Stomach (tissue), 9 donors: ENCODE results near the gene CNDP1. TPM values are rescaled to one million over a fixed set of nuclear protein-coding genes. Genes with fewer than 3 reads are reported as not detected.

ENCODE experiments used
- DNase-seq, 2 donors: peaks; one replicate each; pipeline versions ENCODE4 v3.0.0 to v3.0.0-alpha.2; 2013 to 2019
- H3K27ac ChIP-seq, 5 donors: fragments of 200-600 bp in 4 of 5; sonication (generic) in 4 of 5; one replicate each; pipeline ENCODE4 v1.5.1; 2013 to 2019; ENCODE audit warnings: mild to moderate bottlenecking in 1 of 5, moderate library complexity in 1 of 5
- H3K27me3 ChIP-seq, 3 donors: fragments of 200-600 bp; sonication (generic); one replicate each; pipeline ENCODE4 v1.5.1; 2017 to 2019; ENCODE audit warnings: mixed run types in 1 of 3
- H3K36me3 ChIP-seq, 4 donors: fragments of 200-600 bp; sonication (generic); 1 replicate in 3 of 4; 2 replicates in 1 of 4; pipeline ENCODE4 v1.5.1; 2016 to 2019
- H3K4me1 ChIP-seq, 4 donors: fragments of 200-600 bp; sonication (generic); one replicate each; pipeline ENCODE4 v1.5.1; 2016 to 2019
- H3K4me3 ChIP-seq, 4 donors: fragments of 200-600 bp; sonication (generic) in 3 of 4; one replicate each; pipeline ENCODE4 v1.5.1; 2016 to 2019; ENCODE audit warnings: mild to moderate bottlenecking in 1 of 4
- H3K9me3 ChIP-seq, 4 donors: fragments of 200-600 bp; sonication (generic); one replicate each; pipeline ENCODE4 v1.5.1; 2016 to 2019
- EP300 ChIP-seq: sonication (generic); formaldehyde crosslinking; IDR thresholded peaks from one replicate; pipeline ENCODE4 v1.6.1; 2017; ENCODE audit warnings: antibody characterized with exemption
- POLR2A ChIP-seq, 4 donors: fragments of 450-650 bp; IDR thresholded peaks; one replicate each; pipeline ENCODE4 v1.6.1; 2016; ENCODE audit warnings: antibody characterized with exemption in 4 of 4, control low read depth in 2 of 4, mild to moderate bottlenecking in 1 of 4, moderate library complexity in 1 of 4
- POLR2AphosphoS5 ChIP-seq, 3 donors: sonication (generic); formaldehyde crosslinking; IDR thresholded peaks; one replicate each; pipeline ENCODE4 v1.6.1; 2016; ENCODE audit warnings: antibody characterized with exemption in 3 of 3
- WGBS, 5 donors: extraction: QIAGEN DNeasy Blood & Tissue Kit in 3 of 5; methylation state at CpG; one replicate each; pipeline versions ENCODE4 v1.1.5 to v1.1.7; 2013 to 2018; 5-methylcytosine and 5-hydroxymethylcytosine counted together
- intact Hi-C: fragments of 100-400 bp; cut with DNase I; formaldehyde crosslinking; loops from one replicate; pipeline ENCODE4 v1.15.1; 2023; ENCODE audit warnings: low total_unique reads
- polyA plus RNA-seq, 3 donors: library from polyadenylated mRNA; stranded (reverse); fragments of 200-250 nt; gene quantifications; one replicate each; pipeline ENCODE4 v1.2.3, GENCODE V29; 2013
- total RNA-seq, 5 donors: library from RNA; depleted of rRNA; stranded (reverse); fragments of >200 nt; gene quantifications; one replicate each; pipeline versions ENCODE4 v1.1.0 to v1.2.3, GENCODE V29; 2014 to 2016
- TF ChIP-seq, protein P1 (sequence below), 7 experiments: fragments of 450-650 bp in 4 of 7; fragments of 200-600 bp in 3 of 7; sonication (generic) in 3 of 7; IDR thresholded peaks; one replicate each; pipeline ENCODE4 v1.5.1; 2016 to 2019; ENCODE audit warnings: antibody characterized with exemption in 7 of 7, control low read depth in 2 of 7, mild to moderate bottlenecking in 1 of 7
- donor health status: healthy with polysubstance abuse.
- donor health status: Bipolar disorder and iron deficiency.
- donor health status: healthy.

Gene CNDP1
- total and polyA plus RNA-seq, 8 donors: 0.13 to 0.72 (median 0.50) TPM; not detected in 5

DNA sequence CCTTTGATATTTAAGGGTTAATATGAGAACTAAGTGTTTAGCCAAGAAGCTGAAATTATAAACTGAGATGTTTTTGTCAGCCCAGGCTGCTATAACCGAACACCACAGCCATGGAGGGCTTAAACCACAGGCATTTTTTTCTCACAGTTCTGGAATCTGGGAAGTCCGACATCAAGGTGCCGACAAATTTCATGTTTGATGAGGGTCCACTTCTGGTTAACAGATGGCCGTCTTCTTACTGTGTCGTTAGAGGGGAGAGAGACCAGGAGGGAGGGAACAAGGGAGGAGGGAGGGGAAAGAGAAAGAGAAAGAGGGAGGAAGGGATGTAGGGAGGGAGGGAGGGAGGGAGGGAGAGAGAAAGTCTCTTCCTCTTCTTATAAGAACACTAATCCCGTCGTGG lies 44.6 kb upstream of the CNDP1 start:
- Histone ChIP-seq H3K9me3 (no peaks in the 10 kb centered on the region), H3K4me1 (peaks cover 0 to 12% (median 2%) of the 10 kb centered on the region in 4 donors), H3K27me3 (no peaks in the 10 kb centered on the region), H3K36me3 (no peaks in the 10 kb centered on the region), H3K4me3 (no peak overlapping the region), H3K27ac (no peak overlapping the region)
- DNase-seq: peak in 1 of 2 donors; percentile 52
- WGBS, 5 donors: 38 to 65% (median 51%) methylated on average over 7 of the region's 7 CpGs
- intact Hi-C loops: no loop called here
- TF ChIP-seq EP300 (no peak), POLR2AphosphoS5 (IDR thresholded peaks at IDR 0.05) (no peak), POLR2A (IDR thresholded peaks at IDR 0.05) (no peak)
- TF ChIP-seq, protein P1, sequence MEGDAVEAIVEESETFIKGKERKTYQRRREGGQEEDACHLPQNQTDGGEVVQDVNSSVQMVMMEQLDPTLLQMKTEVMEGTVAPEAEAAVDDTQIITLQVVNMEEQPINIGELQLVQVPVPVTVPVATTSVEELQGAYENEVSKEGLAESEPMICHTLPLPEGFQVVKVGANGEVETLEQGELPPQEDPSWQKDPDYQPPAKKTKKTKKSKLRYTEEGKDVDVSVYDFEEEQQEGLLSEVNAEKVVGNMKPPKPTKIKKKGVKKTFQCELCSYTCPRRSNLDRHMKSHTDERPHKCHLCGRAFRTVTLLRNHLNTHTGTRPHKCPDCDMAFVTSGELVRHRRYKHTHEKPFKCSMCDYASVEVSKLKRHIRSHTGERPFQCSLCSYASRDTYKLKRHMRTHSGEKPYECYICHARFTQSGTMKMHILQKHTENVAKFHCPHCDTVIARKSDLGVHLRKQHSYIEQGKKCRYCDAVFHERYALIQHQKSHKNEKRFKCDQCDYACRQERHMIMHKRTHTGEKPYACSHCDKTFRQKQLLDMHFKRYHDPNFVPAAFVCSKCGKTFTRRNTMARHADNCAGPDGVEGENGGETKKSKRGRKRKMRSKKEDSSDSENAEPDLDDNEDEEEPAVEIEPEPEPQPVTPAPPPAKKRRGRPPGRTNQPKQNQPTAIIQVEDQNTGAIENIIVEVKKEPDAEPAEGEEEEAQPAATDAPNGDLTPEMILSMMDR (IDR thresholded peaks at IDR 0.05): no peak

DNA sequence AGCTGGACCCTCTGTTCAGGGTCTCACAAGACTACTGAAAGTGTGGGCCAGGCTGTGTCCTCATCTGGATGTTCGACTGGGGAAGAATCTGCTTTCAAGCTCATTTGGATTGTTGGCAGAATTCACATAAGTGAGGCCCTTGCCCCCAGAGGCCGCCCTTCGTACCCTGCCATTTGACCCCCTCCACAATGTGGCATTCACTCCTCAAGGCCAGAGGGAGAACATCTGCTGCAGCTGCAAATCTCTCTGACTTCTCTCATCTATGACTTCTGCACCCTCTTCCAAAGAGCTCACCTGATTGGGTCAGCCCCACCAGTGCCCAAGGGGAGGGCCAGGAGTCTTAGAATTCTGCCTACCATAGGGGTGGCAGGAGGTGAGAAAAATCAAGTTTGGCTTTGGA lies 42.0 kb upstream of the CNDP1 start:
- Histone ChIP-seq H3K9me3 (no peaks in the 10 kb centered on the region), H3K4me3 (no peak overlapping the region), H3K27ac (no peak overlapping the region), H3K36me3 (no peaks in the 10 kb centered on the region), H3K4me1 (peaks cover 2 to 14% (median 10%) of the 10 kb centered on the region in 4 donors), H3K27me3 (no peaks in the 10 kb centered on the region)
- 68 to 97% (median 93%) methylated on average over 3 of the region's 3 CpGs for WGBS, 5 donors
- intact Hi-C loops: no loop called here
- no peak for DNase-seq
- TF ChIP-seq POLR2AphosphoS5 (IDR thresholded peaks at IDR 0.05) (no peak), EP300 (no peak), POLR2A (IDR thresholded peaks at IDR 0.05) (no peak)
- TF ChIP-seq, protein P1 (IDR thresholded peaks at IDR 0.05): no peak

DNA sequence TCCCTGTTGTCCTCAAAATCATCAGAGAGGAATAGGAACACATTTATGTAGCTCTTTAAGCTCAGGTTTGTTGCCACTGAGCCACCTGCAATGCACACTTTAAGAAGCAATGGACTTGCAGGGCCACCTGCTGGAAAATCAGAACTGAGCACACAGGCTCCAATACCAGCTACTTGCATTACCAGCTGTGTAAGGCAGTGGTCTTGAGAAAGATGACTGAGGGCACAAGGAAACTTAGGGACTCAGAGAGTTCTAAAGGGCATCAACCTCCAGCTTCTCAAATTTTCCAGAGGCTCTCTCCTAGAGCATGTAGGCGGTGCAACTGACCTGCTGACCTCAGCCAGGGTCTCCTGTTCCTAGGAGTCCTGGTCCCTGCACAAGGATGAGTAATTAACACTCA lies 40.6 kb upstream of the CNDP1 start:
- Histone ChIP-seq H3K27ac (no peak overlapping the region), H3K4me3 (no peak overlapping the region), H3K9me3 (no peaks in the 10 kb centered on the region), H3K27me3 (no peaks in the 10 kb centered on the region), H3K4me1 (peaks cover 17 to 28% (median 24%) of the 10 kb centered on the region in 4 donors), H3K36me3 (no peaks in the 10 kb centered on the region)
- peak; percentile 63 to 89 for DNase-seq
- 24 to 64% (median 49%) methylated on average over 1 of the region's 1 CpG for WGBS, 5 donors
- TF ChIP-seq EP300 (no peak), POLR2AphosphoS5 (IDR thresholded peaks at IDR 0.05) (no peak), POLR2A (IDR thresholded peaks at IDR 0.05) (no peak)
- TF ChIP-seq, protein P1 (IDR thresholded peaks at IDR 0.05): peak in 5 of 7 experiments; percentile 45 to 85 (median 66)
- intact Hi-C loops: no loop called here

DNA sequence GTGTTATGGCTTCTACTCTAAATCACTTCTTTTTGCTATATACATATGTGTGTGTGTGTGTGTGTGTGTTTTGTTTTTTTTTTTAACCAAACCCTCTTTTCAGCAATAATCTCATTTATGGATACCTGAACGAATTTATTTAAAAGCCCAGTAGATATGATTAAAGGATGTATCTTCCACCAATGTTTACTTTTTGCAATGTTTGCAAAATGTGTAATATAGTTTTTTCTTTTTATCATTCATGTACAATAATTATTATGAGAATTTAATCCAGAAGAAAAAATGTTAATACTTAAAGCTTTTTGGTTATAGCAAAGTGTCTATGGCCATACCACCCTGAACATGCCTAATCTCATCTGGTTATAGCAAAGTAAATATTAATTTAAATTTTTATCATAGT lies 39.8 kb upstream of the CNDP1 start:
- no peaks in the 10 kb centered on the region for H3K9me3 ChIP-seq
- no peak for DNase-seq
- no peaks in the 10 kb centered on the region for H3K36me3 ChIP-seq
- WGBS, 5 donors: 34 to 64% (median 44%) methylated on average over 1 of the region's 1 CpG
- intact Hi-C loops: no loop called here
- H3K27ac ChIP-seq: no peak overlapping the region
- no peak overlapping the region for H3K4me3 ChIP-seq
- H3K4me1 ChIP-seq: peaks cover 20 to 36% (median 31%) of the 10 kb centered on the region in 4 donors
- TF ChIP-seq, protein P1 (IDR thresholded peaks at IDR 0.05): no peak
- no peaks in the 10 kb centered on the region for H3K27me3 ChIP-seq
